Testis (tissue), 3 donors: ENCODE data around the gene CAMKV. TPM values are rescaled to one million over a fixed set of nuclear protein-coding genes. Genes with fewer than 3 reads are reported as not detected.

Source experiments
- DNase-seq: peaks from one replicate; pipeline ENCODE4 v3.0.0-alpha.2; 2019
- H3K27ac ChIP-seq, 2 donors: fragments of 200-600 bp; sonication (generic); one replicate each; pipeline ENCODE4 v1.5.1; 2019
- H3K27me3 ChIP-seq: fragments of 200-600 bp; sonication (generic); one replicate; pipeline ENCODE4 v1.5.1; 2019
- H3K36me3 ChIP-seq: fragments of 200-600 bp; sonication (generic); one replicate; pipeline ENCODE4 v1.5.1; 2017; ENCODE audit warnings: low read depth; ENCODE audit errors: missing control alignments
- H3K4me1 ChIP-seq: fragments of 200-600 bp; sonication (generic); one replicate; pipeline ENCODE4 v1.5.1; 2019
- H3K4me3 ChIP-seq, 2 donors: fragments of 200-600 bp; sonication (generic); one replicate each; pipeline ENCODE4 v1.5.1; 2017 to 2019
- H3K9me3 ChIP-seq: fragments of 200-600 bp; sonication (generic); one replicate; pipeline ENCODE4 v1.5.1; 2017
- CTCF ChIP-seq, 3 experiments: fragments of 450-650 bp in 2 of 3; fragments of 200-600 bp in 1 of 3; sonication (generic) in 1 of 3; IDR thresholded peaks; one replicate each; pipeline ENCODE4 v1.5.1; 2016 to 2019; ENCODE audit warnings: antibody characterized with exemption in 3 of 3, mild to moderate bottlenecking in 2 of 3, moderate library complexity in 1 of 3
- POLR2A ChIP-seq: fragments of 450-650 bp; IDR thresholded peaks from one replicate; pipeline ENCODE4 v1.6.1; 2017; ENCODE audit warnings: antibody characterized with exemption, mild to moderate bottlenecking, moderate library complexity
- WGBS, 2 donors: methylation state at CpG; one replicate each; pipeline ENCODE4 v1.1.5; 2018; 5-methylcytosine and 5-hydroxymethylcytosine counted together
- intact Hi-C: fragments of 100-400 bp; cut with DNase I; formaldehyde crosslinking; loops from one replicate; pipeline ENCODE4 v1.15.1; 2023; ENCODE audit warnings: low total_unique reads
- polyA plus RNA-seq: library from polyadenylated mRNA; stranded (reverse); fragments of 350-450 nt; fragmentation: Illumina TruSeq; extraction: RNeasy Lipid Tissue Mini Kit (QIAGEN cat#74804); gene quantifications from one replicate; pipeline ENCODE4 v1.2.3, GENCODE V29; 2014; ENCODE audit warnings: low read depth, low replicate concordance; ENCODE audit not compliant: insufficient read depth
- total RNA-seq, 2 donors: library from RNA; depleted of rRNA; stranded (reverse); fragments of >200 nt; gene quantifications; one replicate each; pipeline ENCODE4 v1.2.3, GENCODE V29; 2016

The CAMKV gene
- total and polyA plus RNA-seq, 3 donors from 2014 or later, result 1.2 to 4.0 (median 2.3) TPM

GRCh38 chr3:49883998-49884397 is 14.3 kb upstream of the CAMKV start:
- H3K4me3 ChIP-seq, result no peak overlapping the region
- no peaks in the 10 kb centered on the region for H3K9me3 ChIP-seq
- TF ChIP-seq CTCF (IDR thresholded peaks at IDR 0.05), result no peak
- TF ChIP-seq POLR2A, result no peak
- H3K36me3 ChIP-seq, result no peaks in the 10 kb centered on the region
- no peak overlapping the region for H3K27ac ChIP-seq
- peaks cover 4% of the 10 kb centered on the region for H3K4me1 ChIP-seq
- WGBS, 2 donors, result 82 to 96% methylated on average over 2 to 4 of the region's 4 CpGs
- DNase-seq, result no peak
- intact Hi-C loops, result no loop called here
- no peaks in the 10 kb centered on the region for H3K27me3 ChIP-seq

- Histone ChIP-seq H3K27ac (no peak overlapping the region), H3K4me1 (peaks cover 4% of the 10 kb centered on the region), H3K9me3 (no peaks in the 10 kb centered on the region), H3K36me3 (no peaks in the 10 kb centered on the region), H3K4me3 (no peak overlapping the region), H3K27me3 (no peaks in the 10 kb centered on the region)
- TF ChIP-seq POLR2A (no peak), CTCF (IDR thresholded peaks at IDR 0.05) (no peak)
- 36 to 47% methylated on average over 6 of the region's 6 CpGs for WGBS, 2 donors
- no peak for DNase-seq
- intact Hi-C loops, result no loop called here
These were observed 12.5 kb upstream of the CAMKV start for GRCh38 chr3:49882166-49882565.

GRCh38 chr3:49880581-49881315 is 11.0 kb upstream of the CAMKV start:
- Histone ChIP-seq H3K9me3 (no peaks in the 10 kb centered on the region), H3K4me3 (no peak overlapping the region), H3K36me3 (no peaks in the 10 kb centered on the region), H3K4me1 (peaks cover 4% of the 10 kb centered on the region), H3K27ac (no peak overlapping the region), H3K27me3 (no peaks in the 10 kb centered on the region)
- intact Hi-C loops, result no loop called here
- no peak for TF ChIP-seq POLR2A
- no peak for TF ChIP-seq CTCF (IDR thresholded peaks at IDR 0.05)
- WGBS, 2 donors, result 46 to 55% methylated on average over 4 to 6 of the region's 6 CpGs
- DNase-seq, result no peak

- H3K27ac ChIP-seq, result no peak overlapping the region
- DNase-seq, result no peak
- peaks cover 4% of the 10 kb centered on the region for H3K4me1 ChIP-seq
- no peak overlapping the region for H3K4me3 ChIP-seq
- H3K27me3 ChIP-seq, result no peaks in the 10 kb centered on the region
- intact Hi-C loops, result no loop called here
- 52 to 54% methylated on average over 2 of the region's 2 CpGs for WGBS, 2 donors
- no peaks in the 10 kb centered on the region for H3K9me3 ChIP-seq
- H3K36me3 ChIP-seq, result no peaks in the 10 kb centered on the region
- TF ChIP-seq POLR2A, result no peak
- no peak for TF ChIP-seq CTCF (IDR thresholded peaks at IDR 0.05)
These were observed 10.0 kb upstream of the CAMKV start for GRCh38 chr3:49879721-49880120.

GRCh38 chr3:49878686-49879085 is 9.0 kb upstream of the CAMKV start:
- intact Hi-C loops, result no loop called here
- Histone ChIP-seq H3K36me3 (no peaks in the 10 kb centered on the region), H3K27me3 (no peaks in the 10 kb centered on the region), H3K9me3 (no peaks in the 10 kb centered on the region), H3K27ac (no peak overlapping the region), H3K4me3 (no peak overlapping the region), H3K4me1 (peaks cover 4% of the 10 kb centered on the region)
- DNase-seq, result no peak
- no peak for TF ChIP-seq POLR2A
- no peak for TF ChIP-seq CTCF (IDR thresholded peaks at IDR 0.05)
